HFFc6 (cell line): ENCODE data around the gene QRSL1. TPM values are rescaled to one million over a fixed set of nuclear protein-coding genes. Genes with fewer than 3 reads are reported as not detected.

ENCODE experiments used
- DNase-seq: peaks from one replicate; pipeline ENCODE4 v3.0.0-alpha.2; 2018
- H3K27ac Mint-ChIP-seq: 2 replicates; pipeline ENCODE4 v1.8.0; 2020; ENCODE audit warnings: mild to moderate bottlenecking, mixed read lengths
- H3K27me3 Mint-ChIP-seq: 2 replicates; pipeline ENCODE4 v1.8.0; 2021; ENCODE audit warnings: mild to moderate bottlenecking, moderate library complexity, mixed read lengths; ENCODE audit not compliant: insufficient read depth
- H3K36me3 Mint-ChIP-seq: 2 replicates; pipeline ENCODE4 v1.8.0; 2021; ENCODE audit warnings: low read depth, mixed read lengths
- H3K4me1 Mint-ChIP-seq: 2 replicates; pipeline ENCODE4 v1.8.0; 2020; ENCODE audit warnings: low read depth, mixed read lengths
- H3K4me3 Mint-ChIP-seq: 2 replicates; pipeline ENCODE4 v1.8.0; 2020; ENCODE audit warnings: mild to moderate bottlenecking, moderate library complexity, mixed read lengths
- H3K9me3 Mint-ChIP-seq: 2 replicates; pipeline ENCODE4 v1.8.0; 2020; ENCODE audit warnings: mild to moderate bottlenecking, mixed read lengths
- CTCF ChIP-seq: fragments of 200-600 bp; sonication (generic); IDR thresholded peaks from 2 replicates; pipeline ENCODE4 v1.5.0; 2021; ENCODE audit warnings: antibody characterized with exemption, mild to moderate bottlenecking
- total RNA-seq, 6 experiments: library from RNA; stranded (reverse); fragmentation: NEBNext Ultra II Directional; extraction: Animal tissue kit (Norgen Biotek cat#: 25700); gene quantifications; 2 replicates in 1 of 6; 3 replicates in 5 of 6; pipeline ENCODE4 v1.2.3, GENCODE V29; 2021

Gene QRSL1
- total RNA-seq, 6 experiments from 2014 or later: 8.8 to 12.4 (median 10.1) TPM

GRCh38 chr6:106631346-106631745, 2.0 kb downstream of the QRSL1 start:
- peak; percentile 43 for DNase-seq
- Mint-ChIP-seq H3K4me1 (peaks cover 33% of the 10 kb centered on the region), H3K9me3 (no peaks in the 10 kb centered on the region), H3K27ac (no peak overlapping the region), H3K36me3 (0 out of 2 replicates have a peak, but pooled peaks cover 3% of the 10 kb centered on the region), H3K4me3 (no peak overlapping the region), H3K27me3 (no peaks in the 10 kb centered on the region)
- TF ChIP-seq CTCF: no peak

- no peaks in the 10 kb centered on the region for H3K9me3 Mint-ChIP-seq
- no peaks in the 10 kb centered on the region for H3K27me3 Mint-ChIP-seq
- H3K4me3 Mint-ChIP-seq: no peak overlapping the region
- TF ChIP-seq CTCF: no peak
- DNase-seq: no peak
- no peak overlapping the region for H3K27ac Mint-ChIP-seq
- peaks cover 25% of the 10 kb centered on the region for H3K4me1 Mint-ChIP-seq
- 0 out of 2 replicates have a peak, but pooled peaks cover 3% of the 10 kb centered on the region for H3K36me3 Mint-ChIP-seq
Observed at GRCh38 chr6:106634565-106634964, 5.2 kb downstream of the QRSL1 start.

GRCh38 chr6:106637051-106637716, 7.8 kb downstream of the QRSL1 start:
- Mint-ChIP-seq H3K9me3 (no peaks in the 10 kb centered on the region), H3K4me1 (peaks cover 14% of the 10 kb centered on the region), H3K27me3 (no peaks in the 10 kb centered on the region), H3K27ac (no peak overlapping the region), H3K4me3 (no peak overlapping the region), H3K36me3 (peaks cover 5% of the 10 kb centered on the region)
- TF ChIP-seq CTCF: no peak
- no peak for DNase-seq

- DNase-seq: no peak
- H3K4me3 Mint-ChIP-seq: no peak overlapping the region
- no peaks in the 10 kb centered on the region for H3K27me3 Mint-ChIP-seq
- H3K27ac Mint-ChIP-seq: no peak overlapping the region
- peaks cover 9% of the 10 kb centered on the region for H3K36me3 Mint-ChIP-seq
- no peaks in the 10 kb centered on the region for H3K9me3 Mint-ChIP-seq
- peaks cover 20% of the 10 kb centered on the region for H3K4me1 Mint-ChIP-seq
- TF ChIP-seq CTCF: no peak
Observed at GRCh38 chr6:106637717-106638341, 8.5 kb downstream of the QRSL1 start.

- no peak for TF ChIP-seq CTCF
- Mint-ChIP-seq H3K36me3 (peaks cover 25% of the 10 kb centered on the region), H3K4me3 (no peak overlapping the region), H3K27ac (no peak overlapping the region), H3K27me3 (no peaks in the 10 kb centered on the region), H3K9me3 (no peaks in the 10 kb centered on the region), H3K4me1 (peaks cover 26% of the 10 kb centered on the region)
- DNase-seq: no peak
Observed at GRCh38 chr6:106639812-106640211, 10.4 kb downstream of the QRSL1 start.
